Astrocyte (in vitro differentiated cells and primary cell): ENCODE measurements around the gene CARD14.

ENCODE experiments used
- EZH2 ChIP-seq: IDR thresholded peaks from 2 replicates; pipeline ENCODE4 v1.6.1; 2012; ENCODE audit warnings: mild to moderate bottlenecking, low read length, inconsistent platforms; ENCODE audit not compliant: insufficient read depth
- TF ChIP-seq, protein P1 (sequence below): IDR thresholded peaks from 2 replicates; pipeline ENCODE4 v1.5.1; 2011; ENCODE audit warnings: low read depth, mild to moderate bottlenecking, inconsistent platforms, low read length, moderate library complexity; ENCODE audit not compliant: insufficient read depth

DNA sequence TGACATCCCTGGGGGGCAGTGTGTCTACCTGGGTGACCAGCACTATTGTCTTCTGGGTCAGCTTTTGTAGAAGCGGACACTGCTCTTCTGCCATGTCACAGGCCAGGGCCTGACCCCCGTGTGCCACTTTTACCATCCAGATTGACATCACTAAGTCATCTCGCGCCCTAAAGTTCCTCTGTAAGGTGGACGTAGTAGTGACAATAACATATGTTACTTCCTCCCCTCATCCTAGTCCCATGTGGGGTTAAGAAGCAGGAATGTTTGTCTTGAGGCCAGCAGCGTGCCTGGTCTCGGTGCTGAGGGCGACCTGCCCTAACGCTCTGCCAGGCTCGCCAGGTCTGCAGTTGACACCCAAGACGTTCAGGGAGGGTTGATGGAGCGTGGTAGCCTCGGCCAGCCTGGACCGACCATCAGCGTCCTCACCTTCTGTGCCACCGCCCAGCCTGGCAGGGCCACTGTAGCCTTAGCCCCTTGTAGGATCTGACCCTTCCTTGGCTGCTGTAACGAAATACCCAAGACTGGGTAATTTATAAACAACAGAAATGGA, 47.7 kb upstream of the CARD14 start:
- TF ChIP-seq, protein P1, sequence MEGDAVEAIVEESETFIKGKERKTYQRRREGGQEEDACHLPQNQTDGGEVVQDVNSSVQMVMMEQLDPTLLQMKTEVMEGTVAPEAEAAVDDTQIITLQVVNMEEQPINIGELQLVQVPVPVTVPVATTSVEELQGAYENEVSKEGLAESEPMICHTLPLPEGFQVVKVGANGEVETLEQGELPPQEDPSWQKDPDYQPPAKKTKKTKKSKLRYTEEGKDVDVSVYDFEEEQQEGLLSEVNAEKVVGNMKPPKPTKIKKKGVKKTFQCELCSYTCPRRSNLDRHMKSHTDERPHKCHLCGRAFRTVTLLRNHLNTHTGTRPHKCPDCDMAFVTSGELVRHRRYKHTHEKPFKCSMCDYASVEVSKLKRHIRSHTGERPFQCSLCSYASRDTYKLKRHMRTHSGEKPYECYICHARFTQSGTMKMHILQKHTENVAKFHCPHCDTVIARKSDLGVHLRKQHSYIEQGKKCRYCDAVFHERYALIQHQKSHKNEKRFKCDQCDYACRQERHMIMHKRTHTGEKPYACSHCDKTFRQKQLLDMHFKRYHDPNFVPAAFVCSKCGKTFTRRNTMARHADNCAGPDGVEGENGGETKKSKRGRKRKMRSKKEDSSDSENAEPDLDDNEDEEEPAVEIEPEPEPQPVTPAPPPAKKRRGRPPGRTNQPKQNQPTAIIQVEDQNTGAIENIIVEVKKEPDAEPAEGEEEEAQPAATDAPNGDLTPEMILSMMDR = no peak
- no peak for TF ChIP-seq EZH2
